AG10803 (cell line): ENCODE results near the gene COMT.

Experiments used
- DNase-seq: peaks from one replicate; pipeline ENCODE4 v3.0.0; 2010; ENCODE audit warnings: low read depth
- H3K4me3 ChIP-seq: 2 replicates; pipeline ENCODE4 v1.5.1; 2011; ENCODE audit warnings: mild to moderate bottlenecking, low read length, control low read depth
- TF ChIP-seq, protein P1 (sequence below): conservative IDR thresholded peaks from 2 replicates; pipeline ENCODE4 v1.5.1; 2011; ENCODE audit warnings: mild to moderate bottlenecking, low read length, control low read depth, inconsistent platforms

The COMT gene

DNA sequence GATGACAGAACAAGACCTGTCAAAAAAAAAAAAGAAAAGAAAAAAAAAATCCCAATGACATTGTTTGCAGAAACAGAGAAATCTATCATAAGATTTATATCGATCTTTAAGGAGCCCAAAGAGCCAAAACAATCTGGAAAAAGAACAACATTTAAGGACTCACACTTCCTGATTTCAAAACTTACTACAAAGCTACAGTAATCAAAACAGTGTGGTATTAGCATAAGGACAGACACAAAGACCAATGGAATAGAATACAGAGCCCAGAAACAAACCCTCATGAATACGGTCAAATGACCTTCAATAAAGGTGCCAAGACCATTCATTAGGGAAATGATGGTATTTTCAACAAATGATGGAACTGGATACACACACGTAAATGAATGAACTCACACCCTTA lies 62.9 kb downstream of the COMT start:
- H3K4me3 ChIP-seq = no peak overlapping the region
- TF ChIP-seq, protein P1, sequence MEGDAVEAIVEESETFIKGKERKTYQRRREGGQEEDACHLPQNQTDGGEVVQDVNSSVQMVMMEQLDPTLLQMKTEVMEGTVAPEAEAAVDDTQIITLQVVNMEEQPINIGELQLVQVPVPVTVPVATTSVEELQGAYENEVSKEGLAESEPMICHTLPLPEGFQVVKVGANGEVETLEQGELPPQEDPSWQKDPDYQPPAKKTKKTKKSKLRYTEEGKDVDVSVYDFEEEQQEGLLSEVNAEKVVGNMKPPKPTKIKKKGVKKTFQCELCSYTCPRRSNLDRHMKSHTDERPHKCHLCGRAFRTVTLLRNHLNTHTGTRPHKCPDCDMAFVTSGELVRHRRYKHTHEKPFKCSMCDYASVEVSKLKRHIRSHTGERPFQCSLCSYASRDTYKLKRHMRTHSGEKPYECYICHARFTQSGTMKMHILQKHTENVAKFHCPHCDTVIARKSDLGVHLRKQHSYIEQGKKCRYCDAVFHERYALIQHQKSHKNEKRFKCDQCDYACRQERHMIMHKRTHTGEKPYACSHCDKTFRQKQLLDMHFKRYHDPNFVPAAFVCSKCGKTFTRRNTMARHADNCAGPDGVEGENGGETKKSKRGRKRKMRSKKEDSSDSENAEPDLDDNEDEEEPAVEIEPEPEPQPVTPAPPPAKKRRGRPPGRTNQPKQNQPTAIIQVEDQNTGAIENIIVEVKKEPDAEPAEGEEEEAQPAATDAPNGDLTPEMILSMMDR = no peak
- no peak for DNase-seq

GRCh38 chr22:20008221-20008995 lies 66.8 kb downstream of the COMT start:
- no peak overlapping the region for H3K4me3 ChIP-seq
- no peak for DNase-seq
- TF ChIP-seq, protein P1 = no peak

DNA sequence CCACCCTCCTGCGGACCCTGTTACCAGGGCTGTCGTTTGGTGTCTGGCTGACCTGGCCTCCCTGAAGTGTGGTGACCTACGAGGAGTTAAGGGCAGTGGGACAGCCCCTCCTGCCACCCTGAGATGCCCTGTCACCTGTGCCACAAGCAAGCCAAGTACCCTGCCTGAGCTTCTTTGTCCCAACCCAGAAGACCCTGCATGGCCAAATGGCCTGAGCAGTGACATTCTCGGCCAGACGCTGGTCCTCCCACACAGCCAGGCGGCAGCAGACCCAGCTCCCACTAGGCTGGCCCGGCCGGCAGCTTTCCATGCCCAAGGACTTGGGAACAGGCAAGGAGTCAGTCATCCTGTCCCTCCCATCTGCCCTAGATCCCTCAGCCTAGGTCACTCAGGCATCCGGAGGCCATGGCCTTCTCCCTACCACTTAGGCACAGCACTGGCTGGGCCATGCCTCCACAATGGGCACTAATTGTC lies 67.5 kb downstream of the COMT start:
- DNase-seq = no peak
- no peak overlapping the region for H3K4me3 ChIP-seq
- TF ChIP-seq, protein P1 = no peak

DNA sequence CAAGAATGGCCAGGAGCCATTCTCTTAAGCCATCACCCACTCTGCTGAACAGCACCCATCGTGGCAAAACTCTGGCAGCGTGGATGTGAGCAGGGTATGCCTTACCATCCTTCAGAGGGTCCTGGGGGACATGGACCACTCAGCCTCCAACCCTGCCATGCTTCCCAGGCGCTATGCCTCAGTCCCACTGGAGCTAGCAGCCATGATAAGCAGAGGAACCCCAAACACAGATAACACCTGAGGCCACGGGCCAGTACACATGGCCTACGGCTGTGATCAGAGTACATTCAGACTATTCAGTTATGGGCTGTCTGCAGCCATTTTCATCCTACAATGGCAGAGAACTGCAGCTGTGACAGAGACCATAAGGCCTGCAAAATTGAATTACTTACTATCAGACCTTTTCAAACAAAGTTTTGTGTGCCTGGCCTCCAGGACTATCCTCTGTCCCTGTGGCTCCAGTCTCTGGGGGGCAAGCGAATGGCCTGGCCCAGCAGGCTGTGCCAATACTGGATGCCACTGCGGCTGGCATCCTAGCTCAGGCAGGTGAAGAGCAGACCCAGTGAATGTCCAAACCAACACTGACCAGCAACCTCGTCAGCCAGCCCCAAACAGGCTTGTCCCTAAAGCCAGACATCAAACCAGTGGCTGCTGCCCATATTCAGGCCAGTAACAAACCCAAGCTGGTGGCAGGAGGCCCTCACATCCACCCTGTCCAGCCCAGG lies 68.2 kb downstream of the COMT start:
- DNase-seq = no peak
- TF ChIP-seq, protein P1 = no peak
- H3K4me3 ChIP-seq = no peak overlapping the region

DNA sequence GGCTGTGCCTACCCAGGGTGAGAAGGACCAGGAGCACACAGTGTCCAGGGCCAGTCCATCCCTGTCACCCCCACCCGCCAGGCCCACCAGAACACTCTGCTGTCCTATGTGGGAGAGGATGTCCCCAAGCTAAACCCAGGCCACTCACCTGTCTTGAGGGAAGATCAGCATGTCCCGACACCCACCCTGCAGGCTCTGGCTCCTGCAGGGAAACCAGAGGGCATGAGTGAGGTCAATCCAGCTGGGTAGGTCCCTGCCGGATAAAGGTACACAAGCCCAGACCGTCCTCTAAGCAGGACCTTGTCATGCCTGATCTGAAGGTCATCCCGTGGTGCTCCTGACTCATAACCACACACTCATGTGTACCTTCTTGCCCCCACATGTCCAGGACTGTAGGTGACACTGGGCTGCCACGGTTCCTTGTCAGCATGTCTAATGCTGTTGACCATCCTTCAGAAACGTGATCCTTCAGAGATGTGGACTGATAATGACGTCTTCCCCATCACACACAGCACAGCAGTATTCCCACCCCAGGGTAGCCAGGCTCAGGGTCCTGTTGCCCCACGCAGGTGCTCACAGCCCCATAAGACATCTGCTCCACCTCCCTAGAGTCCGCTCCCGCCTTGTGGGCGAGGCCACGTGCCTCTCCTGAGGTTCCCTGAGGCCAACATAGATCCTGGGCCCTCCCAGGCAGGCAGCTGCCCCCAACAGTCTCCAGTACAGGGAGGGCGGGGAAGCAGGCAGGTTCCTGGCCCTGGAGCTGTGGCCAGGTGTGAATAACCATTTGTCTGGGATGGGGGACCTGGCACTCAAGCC lies 68.9 kb downstream of the COMT start:
- H3K4me3 ChIP-seq = no peak overlapping the region
- no peak for DNase-seq
- TF ChIP-seq, protein P1 = no peak

DNA sequence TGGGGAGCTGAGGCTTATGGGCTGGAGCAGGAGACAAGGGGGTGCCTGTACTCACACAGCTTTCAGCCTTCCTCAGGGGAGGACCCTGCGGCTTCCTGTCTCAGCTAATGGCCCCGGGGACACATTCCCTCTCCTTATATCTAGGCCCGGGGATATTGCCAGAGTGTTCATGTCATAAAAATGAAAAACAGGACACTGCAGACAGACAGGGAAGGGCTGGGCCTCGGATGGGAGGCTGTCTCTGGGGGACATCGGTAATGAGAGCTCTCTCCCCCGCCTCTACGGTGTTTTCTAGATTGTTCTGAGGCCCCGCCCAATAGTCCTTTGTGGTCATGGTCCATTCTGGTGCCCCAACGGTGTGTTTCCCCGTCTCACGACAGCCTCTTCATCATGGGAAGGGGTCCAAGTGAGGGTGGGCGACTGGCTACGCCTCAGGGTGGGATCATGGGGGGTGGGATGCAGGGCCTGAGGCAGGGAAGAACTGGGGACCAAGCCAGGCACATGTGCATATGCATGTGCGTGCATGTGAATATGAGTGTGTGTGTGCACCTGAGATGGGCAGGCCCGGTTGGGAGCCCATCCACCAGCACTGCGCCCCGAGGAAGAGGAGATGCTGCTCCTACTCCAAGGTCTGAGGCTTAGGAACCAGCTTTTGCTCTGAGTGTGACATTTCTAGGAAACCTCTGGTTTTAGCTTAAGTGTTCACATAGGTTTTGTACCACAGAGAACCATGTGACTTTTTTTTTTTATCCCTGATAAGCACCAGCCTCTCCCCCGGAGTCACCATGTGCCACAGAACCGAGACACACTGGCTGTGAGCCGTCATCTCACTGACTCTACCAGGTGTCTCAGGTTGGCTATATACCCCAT lies 69.8 kb downstream of the COMT start:
- no peak for DNase-seq
- H3K4me3 ChIP-seq = no peak overlapping the region
- TF ChIP-seq, protein P1 = no peak
